Measurements from ENCODE around the gene YAE1. TPM values are rescaled to one million over a fixed set of nuclear protein-coding genes. Genes with fewer than 3 reads are reported as not detected.

The YAE1 gene
- total RNA-seq, 1 experiment from 2014 or later: 21.9 TPM

- TF ChIP-seq RELA (CRISPR knock-in tag; IDR thresholded peaks at IDR 0.05; ENCODE audit: borderline replicate concordance): peak; percentile 45; the same call in 1 of the 2 replicates
- TF ChIP-seq SP1 (CRISPR knock-in tag; conservative IDR thresholded peaks at IDR 0.05): 0 out of 2 replicates have a peak, but pooled peaks have one; percentile 43
- TF ChIP-seq NFE2L1 (CRISPR knock-in tag; IDR thresholded peaks at IDR 0.05): no peak
- TF ChIP-seq FOXP1 (CRISPR knock-in tag; IDR thresholded peaks at IDR 0.05; ENCODE audit: borderline replicate concordance): peak; percentile 76; the same call in 1 of the 2 replicates
- peak; percentile 10; the same call in 1 of the 2 replicates for TF ChIP-seq ARID4B (CRISPR knock-in tag; IDR thresholded peaks at IDR 0.05; ENCODE audit: borderline replicate concordance)
- TF ChIP-seq HMGXB4 (CRISPR knock-in tag; IDR thresholded peaks at IDR 0.05): peak; percentile 76; the same call in 1 of the 2 replicates
- TF ChIP-seq MAX (CRISPR knock-in tag; IDR thresholded peaks at IDR 0.05): peak; percentile 80
- no peak for TF ChIP-seq MLX (CRISPR knock-in tag; IDR thresholded peaks at IDR 0.05)
- Mint-ChIP-seq H3K4me3 (peak overlapping the region; percentile 65), H3K27me3 (ENCODE audit: low read depth) (peaks cover 30% of the 10 kb centered on the region), H3K36me3 (no peaks in the 10 kb centered on the region), H3K27ac (no peak overlapping the region), H3K4me1 (peaks cover 17% of the 10 kb centered on the region), H3K9me3 (peaks cover 9% of the 10 kb centered on the region)
- DNase-seq (ENCODE audit: low spot score) (peak; percentile 65), ATAC-seq (peak; percentile 95)
- POLR2A ChIA-PET: interaction anchor here (0.6 to 1.4 kb wide), 2 partner anchors 14 to 184 kb away, joined by 3 to 8 read pairs; partner anchors contain the start of gene RALA
- CTCF ChIA-PET: interaction anchor here (0.8 to 2.1 kb wide), 5 partner anchors 20 to 137 kb away, joined by 3 to 13 read pairs (median 3); no protein-coding TSS in a partner anchor
Observed at GRCh38 chr7:39609113-39609934, 43.1 kb downstream of the YAE1 start.

- DNase-seq (ENCODE audit: low spot score) (no peak), ATAC-seq (peak; percentile 36; the same call in 1 of the 2 replicates)
- CTCF ChIA-PET: interaction anchor here (0.6 to 2.1 kb wide), 6 partner anchors 12 to 136 kb away, joined by 3 to 13 read pairs (median 3); no protein-coding TSS in a partner anchor
- POLR2A ChIA-PET: interaction anchor here (1.4 kb wide), 1 partner anchor 13 kb away, joined by 8 read pairs; the partner anchor contains the start of gene RALA
- Mint-ChIP-seq H3K27ac (no peak overlapping the region), H3K9me3 (peaks cover 9% of the 10 kb centered on the region), H3K4me3 (peak overlapping the region; percentile 65), H3K36me3 (no peaks in the 10 kb centered on the region), H3K4me1 (peaks cover 17% of the 10 kb centered on the region), H3K27me3 (ENCODE audit: low read depth) (peaks cover 30% of the 10 kb centered on the region)
- TF ChIP-seq, protein P1, sequence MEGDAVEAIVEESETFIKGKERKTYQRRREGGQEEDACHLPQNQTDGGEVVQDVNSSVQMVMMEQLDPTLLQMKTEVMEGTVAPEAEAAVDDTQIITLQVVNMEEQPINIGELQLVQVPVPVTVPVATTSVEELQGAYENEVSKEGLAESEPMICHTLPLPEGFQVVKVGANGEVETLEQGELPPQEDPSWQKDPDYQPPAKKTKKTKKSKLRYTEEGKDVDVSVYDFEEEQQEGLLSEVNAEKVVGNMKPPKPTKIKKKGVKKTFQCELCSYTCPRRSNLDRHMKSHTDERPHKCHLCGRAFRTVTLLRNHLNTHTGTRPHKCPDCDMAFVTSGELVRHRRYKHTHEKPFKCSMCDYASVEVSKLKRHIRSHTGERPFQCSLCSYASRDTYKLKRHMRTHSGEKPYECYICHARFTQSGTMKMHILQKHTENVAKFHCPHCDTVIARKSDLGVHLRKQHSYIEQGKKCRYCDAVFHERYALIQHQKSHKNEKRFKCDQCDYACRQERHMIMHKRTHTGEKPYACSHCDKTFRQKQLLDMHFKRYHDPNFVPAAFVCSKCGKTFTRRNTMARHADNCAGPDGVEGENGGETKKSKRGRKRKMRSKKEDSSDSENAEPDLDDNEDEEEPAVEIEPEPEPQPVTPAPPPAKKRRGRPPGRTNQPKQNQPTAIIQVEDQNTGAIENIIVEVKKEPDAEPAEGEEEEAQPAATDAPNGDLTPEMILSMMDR (IDR thresholded peaks at IDR 0.05): no peak
- TF ChIP-seq JAZF1 (CRISPR knock-in tag; IDR thresholded peaks at IDR 0.05) (no peak), ZNF425 (CRISPR knock-in tag; conservative IDR thresholded peaks at IDR 0.05) (no peak), ZNF121 (CRISPR knock-in tag; IDR thresholded peaks at IDR 0.05) (no peak), NFATC4 (CRISPR knock-in tag; IDR thresholded peaks at IDR 0.05) (no peak), HMGA2 (CRISPR knock-in tag; IDR thresholded peaks at IDR 0.05) (no peak)
- TF ChIP-seq, protein P2, sequence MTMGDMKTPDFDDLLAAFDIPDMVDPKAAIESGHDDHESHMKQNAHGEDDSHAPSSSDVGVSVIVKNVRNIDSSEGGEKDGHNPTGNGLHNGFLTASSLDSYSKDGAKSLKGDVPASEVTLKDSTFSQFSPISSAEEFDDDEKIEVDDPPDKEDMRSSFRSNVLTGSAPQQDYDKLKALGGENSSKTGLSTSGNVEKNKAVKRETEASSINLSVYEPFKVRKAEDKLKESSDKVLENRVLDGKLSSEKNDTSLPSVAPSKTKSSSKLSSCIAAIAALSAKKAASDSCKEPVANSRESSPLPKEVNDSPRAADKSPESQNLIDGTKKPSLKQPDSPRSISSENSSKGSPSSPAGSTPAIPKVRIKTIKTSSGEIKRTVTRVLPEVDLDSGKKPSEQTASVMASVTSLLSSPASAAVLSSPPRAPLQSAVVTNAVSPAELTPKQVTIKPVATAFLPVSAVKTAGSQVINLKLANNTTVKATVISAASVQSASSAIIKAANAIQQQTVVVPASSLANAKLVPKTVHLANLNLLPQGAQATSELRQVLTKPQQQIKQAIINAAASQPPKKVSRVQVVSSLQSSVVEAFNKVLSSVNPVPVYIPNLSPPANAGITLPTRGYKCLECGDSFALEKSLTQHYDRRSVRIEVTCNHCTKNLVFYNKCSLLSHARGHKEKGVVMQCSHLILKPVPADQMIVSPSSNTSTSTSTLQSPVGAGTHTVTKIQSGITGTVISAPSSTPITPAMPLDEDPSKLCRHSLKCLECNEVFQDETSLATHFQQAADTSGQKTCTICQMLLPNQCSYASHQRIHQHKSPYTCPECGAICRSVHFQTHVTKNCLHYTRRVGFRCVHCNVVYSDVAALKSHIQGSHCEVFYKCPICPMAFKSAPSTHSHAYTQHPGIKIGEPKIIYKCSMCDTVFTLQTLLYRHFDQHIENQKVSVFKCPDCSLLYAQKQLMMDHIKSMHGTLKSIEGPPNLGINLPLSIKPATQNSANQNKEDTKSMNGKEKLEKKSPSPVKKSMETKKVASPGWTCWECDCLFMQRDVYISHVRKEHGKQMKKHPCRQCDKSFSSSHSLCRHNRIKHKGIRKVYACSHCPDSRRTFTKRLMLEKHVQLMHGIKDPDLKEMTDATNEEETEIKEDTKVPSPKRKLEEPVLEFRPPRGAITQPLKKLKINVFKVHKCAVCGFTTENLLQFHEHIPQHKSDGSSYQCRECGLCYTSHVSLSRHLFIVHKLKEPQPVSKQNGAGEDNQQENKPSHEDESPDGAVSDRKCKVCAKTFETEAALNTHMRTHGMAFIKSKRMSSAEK (CRISPR knock-in tag; IDR thresholded peaks at IDR 0.05; ENCODE audit: borderline replicate concordance): no peak
Observed at GRCh38 chr7:39609935-39610263, 43.7 kb downstream of the YAE1 start.

All from WTC11 (cell line).